HFF-Myc (cell line): ENCODE measurements around the gene LGI1.

Experiments used
- DNase-seq: peaks from one replicate; pipeline ENCODE4 v3.0.0-alpha.2; 2011; ENCODE audit warnings: low read depth; ENCODE audit errors: extremely low read depth
- H3K4me3 ChIP-seq: replicated peaks from 2 replicates; pipeline ENCODE4 v1.5.1; 2011; ENCODE audit warnings: low read depth, mild to moderate bottlenecking, control low read depth, low read length
- TF ChIP-seq, protein P1 (sequence below): IDR thresholded peaks from 2 replicates; pipeline ENCODE4 v1.5.1; 2012; ENCODE audit warnings: mild to moderate bottlenecking, low read depth, low read length, control low read depth; ENCODE audit errors: missing control alignments

The LGI1 gene

GRCh38 chr10:93773705-93774104, 16.0 kb downstream of the LGI1 start:
- TF ChIP-seq, protein P1, sequence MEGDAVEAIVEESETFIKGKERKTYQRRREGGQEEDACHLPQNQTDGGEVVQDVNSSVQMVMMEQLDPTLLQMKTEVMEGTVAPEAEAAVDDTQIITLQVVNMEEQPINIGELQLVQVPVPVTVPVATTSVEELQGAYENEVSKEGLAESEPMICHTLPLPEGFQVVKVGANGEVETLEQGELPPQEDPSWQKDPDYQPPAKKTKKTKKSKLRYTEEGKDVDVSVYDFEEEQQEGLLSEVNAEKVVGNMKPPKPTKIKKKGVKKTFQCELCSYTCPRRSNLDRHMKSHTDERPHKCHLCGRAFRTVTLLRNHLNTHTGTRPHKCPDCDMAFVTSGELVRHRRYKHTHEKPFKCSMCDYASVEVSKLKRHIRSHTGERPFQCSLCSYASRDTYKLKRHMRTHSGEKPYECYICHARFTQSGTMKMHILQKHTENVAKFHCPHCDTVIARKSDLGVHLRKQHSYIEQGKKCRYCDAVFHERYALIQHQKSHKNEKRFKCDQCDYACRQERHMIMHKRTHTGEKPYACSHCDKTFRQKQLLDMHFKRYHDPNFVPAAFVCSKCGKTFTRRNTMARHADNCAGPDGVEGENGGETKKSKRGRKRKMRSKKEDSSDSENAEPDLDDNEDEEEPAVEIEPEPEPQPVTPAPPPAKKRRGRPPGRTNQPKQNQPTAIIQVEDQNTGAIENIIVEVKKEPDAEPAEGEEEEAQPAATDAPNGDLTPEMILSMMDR, result no peak
- no peak overlapping the region for H3K4me3 ChIP-seq
- DNase-seq, result no peak

DNA sequence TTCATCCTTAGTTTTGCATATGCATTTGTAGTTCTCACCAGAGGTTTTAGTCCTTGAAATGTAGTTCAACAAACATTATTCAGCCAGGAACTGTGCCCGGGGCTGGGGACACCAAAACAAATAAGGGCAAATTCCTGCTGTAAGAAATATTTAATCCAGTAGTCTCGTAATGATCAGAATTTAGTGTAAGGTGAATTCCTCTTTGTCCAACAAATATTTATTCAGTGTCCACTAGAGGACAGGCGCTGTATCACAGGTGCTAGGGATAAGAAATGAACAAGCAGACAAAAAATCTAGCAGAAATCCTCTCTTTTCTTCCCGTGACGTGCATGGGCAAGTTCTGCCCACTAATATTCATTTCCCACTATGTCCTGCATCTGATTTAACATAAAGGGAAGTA, 17.6 kb downstream of the LGI1 start:
- TF ChIP-seq, protein P1, result no peak
- DNase-seq, result no peak
- H3K4me3 ChIP-seq, result no peak overlapping the region

GRCh38 chr10:93777092-93777491, 19.4 kb downstream of the LGI1 start:
- no peak for DNase-seq
- H3K4me3 ChIP-seq, result no peak overlapping the region
- TF ChIP-seq, protein P1, result no peak

DNA sequence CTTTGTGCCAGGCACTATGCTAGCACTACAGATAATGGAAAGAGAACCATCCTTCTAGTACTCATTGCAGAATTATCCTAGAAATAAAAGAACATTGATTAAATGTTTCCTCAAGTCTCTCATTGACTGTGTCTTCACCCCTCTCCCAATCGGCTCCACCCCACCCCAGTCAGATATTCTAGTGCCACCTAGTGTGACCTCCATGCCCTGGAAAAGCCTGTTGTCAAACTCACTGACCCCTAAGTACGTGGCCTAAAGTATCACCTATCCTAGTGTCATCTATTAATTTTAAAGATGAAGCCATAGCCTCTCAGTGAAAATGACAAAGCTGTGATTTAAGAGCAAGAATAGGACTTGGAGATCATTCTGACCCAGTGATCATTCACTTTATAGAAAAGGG, 26.3 kb downstream of the LGI1 start:
- no peak for DNase-seq
- TF ChIP-seq, protein P1, result no peak
- H3K4me3 ChIP-seq, result no peak overlapping the region

- TF ChIP-seq, protein P1, result no peak
- no peak overlapping the region for H3K4me3 ChIP-seq
- no peak for DNase-seq
These were observed 30.9 kb downstream of the LGI1 start for GRCh38 chr10:93788413-93789208.

DNA sequence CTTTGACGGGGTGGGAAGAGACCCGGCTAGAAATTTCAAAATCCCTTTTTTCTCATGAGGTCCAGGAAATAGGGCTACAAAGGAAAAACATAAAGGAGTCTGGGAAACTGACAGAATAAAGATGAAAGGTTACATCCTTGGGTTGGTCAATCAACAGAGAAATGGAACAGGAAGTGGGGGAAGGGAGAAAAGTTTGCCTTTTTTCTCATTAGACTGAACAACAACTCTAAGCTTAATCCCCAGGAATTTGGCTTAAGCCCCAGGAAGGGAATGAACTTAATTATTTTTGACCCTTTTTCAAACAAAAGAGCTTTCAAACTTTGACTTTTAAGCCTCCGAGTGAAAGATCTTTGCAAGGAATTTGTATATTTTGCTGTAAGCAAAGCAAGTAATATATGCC, 32.7 kb downstream of the LGI1 start:
- peak; percentile 21 for DNase-seq
- H3K4me3 ChIP-seq, result no peak overlapping the region
- TF ChIP-seq, protein P1, result no peak

- DNase-seq, result no peak
- TF ChIP-seq, protein P1, result no peak
- no peak overlapping the region for H3K4me3 ChIP-seq
These were observed 38.4 kb downstream of the LGI1 start for GRCh38 chr10:93796167-93796566.
